Cardiac muscle cell (in vitro differentiated cells and primary cell): ENCODE results near the gene CDH1. TPM values are rescaled to one million over a fixed set of nuclear protein-coding genes. Genes with fewer than 3 reads are reported as not detected.

ENCODE experiments used
- DNase-seq, 2 donors: peaks; one replicate each; pipeline versions ENCODE4 v3.0.0 to v3.0.0-alpha.2; 2010 to 2017; ENCODE audit warnings: low read depth in 1 of 2, low spot score in 1 of 2
- H3K27ac ChIP-seq: fragments of 200-600 bp; sonication (generic); 2 replicates; pipeline ENCODE4 v1.5.1; 2016
- H3K27me3 ChIP-seq: fragments of 200-600 bp; sonication (generic); 2 replicates; pipeline ENCODE4 v1.6.0; 2016; ENCODE audit warnings: control low read depth
- H3K36me3 ChIP-seq: fragments of 200-600 bp; sonication (generic); 2 replicates; pipeline ENCODE4 v1.5.1; 2016; ENCODE audit warnings: control low read depth
- H3K4me1 ChIP-seq: fragments of 200-600 bp; sonication (generic); 2 replicates; pipeline ENCODE4 v1.8.1; 2017; ENCODE audit warnings: low read depth, mild to moderate bottlenecking, mixed run types
- H3K4me3 ChIP-seq: fragments of 200-600 bp; sonication (generic); 2 replicates; pipeline ENCODE4 v1.5.1; 2016; ENCODE audit warnings: mild to moderate bottlenecking
- H3K9me3 ChIP-seq: fragments of 200-600 bp; sonication (generic); 2 replicates; pipeline ENCODE4 v1.5.1; 2017; ENCODE audit warnings: low read depth, mild to moderate bottlenecking, control low read depth
- CTCF ChIP-seq: IDR thresholded peaks from 2 replicates; pipeline ENCODE4 v1.5.1; 2012; ENCODE audit warnings: low read depth, mild to moderate bottlenecking, low read length
- polyA plus RNA-seq: library from polyadenylated mRNA; unstranded; fragments of >200 nt; fragmentation: Nextera tagmentation; extraction: Ambion mirVana; gene quantifications from 2 replicates; pipeline ENCODE4 v1.2.1, GENCODE V29; 2016
- total RNA-seq: library from RNA; depleted of rRNA; stranded (reverse); fragments of >200 nt; gene quantifications from 2 replicates; pipeline ENCODE4 v1.2.3, GENCODE V29; 2016

The CDH1 gene
- total and polyA plus RNA-seq, 2 experiments from 2014 or later = 0.09 to 1.4 TPM

GRCh38 chr16:68746951-68747350 is 9.9 kb downstream of the CDH1 start:
- no peak for DNase-seq
- Histone ChIP-seq H3K9me3 (no peaks in the 10 kb centered on the region), H3K4me3 (no peak overlapping the region), H3K4me1 (no peaks in the 10 kb centered on the region), H3K36me3 (no peaks in the 10 kb centered on the region), H3K27ac (no peak overlapping the region), H3K27me3 (no peaks in the 10 kb centered on the region)
- no peak for TF ChIP-seq CTCF

- Histone ChIP-seq H3K27me3 (no peaks in the 10 kb centered on the region), H3K27ac (no peak overlapping the region), H3K4me1 (no peaks in the 10 kb centered on the region), H3K9me3 (no peaks in the 10 kb centered on the region), H3K36me3 (no peaks in the 10 kb centered on the region), H3K4me3 (no peak overlapping the region)
- no peak for TF ChIP-seq CTCF
- DNase-seq = no peak
Measured at GRCh38 chr16:68749432-68749831, 12.3 kb downstream of the CDH1 start.

GRCh38 chr16:68750193-68750695 is 13.2 kb downstream of the CDH1 start:
- Histone ChIP-seq H3K4me3 (no peak overlapping the region), H3K4me1 (no peaks in the 10 kb centered on the region), H3K27me3 (no peaks in the 10 kb centered on the region), H3K36me3 (no peaks in the 10 kb centered on the region), H3K9me3 (no peaks in the 10 kb centered on the region), H3K27ac (no peak overlapping the region)
- no peak for DNase-seq
- no peak for TF ChIP-seq CTCF

- Histone ChIP-seq H3K36me3 (no peaks in the 10 kb centered on the region), H3K4me3 (no peak overlapping the region), H3K4me1 (no peaks in the 10 kb centered on the region), H3K9me3 (no peaks in the 10 kb centered on the region), H3K27me3 (no peaks in the 10 kb centered on the region), H3K27ac (no peak overlapping the region)
- TF ChIP-seq CTCF = no peak
- DNase-seq = no peak
Measured at GRCh38 chr16:68751160-68751559, 14.1 kb downstream of the CDH1 start.

GRCh38 chr16:68752602-68753001 is 15.5 kb downstream of the CDH1 start:
- Histone ChIP-seq H3K27ac (no peak overlapping the region), H3K4me3 (no peak overlapping the region), H3K4me1 (no peaks in the 10 kb centered on the region), H3K27me3 (no peaks in the 10 kb centered on the region), H3K9me3 (no peaks in the 10 kb centered on the region), H3K36me3 (no peaks in the 10 kb centered on the region)
- no peak for DNase-seq
- TF ChIP-seq CTCF = no peak
